Spleen (tissue), 11 donors: ENCODE results near the gene PPP1R12B. TPM values are rescaled to one million over a fixed set of nuclear protein-coding genes. Genes with fewer than 3 reads are reported as not detected.

Experiments
- DNase-seq: peaks from one replicate; pipeline ENCODE4 v3.0.0-alpha.2; 2020
- H3K27ac ChIP-seq, 8 donors: fragments of 200-600 bp; sonication (generic) in 7 of 8; 1 replicate in 4 of 8; 2 replicates in 4 of 8; pipeline versions ENCODE4 v1.5.0 to v1.8.0; 2016 to 2021; ENCODE audit warnings: inconsistent platforms in 4 of 8, mild to moderate bottlenecking in 4 of 8, moderate library complexity in 1 of 8
- H3K27me3 ChIP-seq, 7 donors: fragments of 200-600 bp; sonication (generic) in 6 of 7; replicated peaks in 1 of 7; 1 replicate in 4 of 7; 2 replicates in 3 of 7; pipeline versions ENCODE4 v1.5.0 to v1.8.0; 2016 to 2021; ENCODE audit warnings: inconsistent platforms in 3 of 7, mild to moderate bottlenecking in 1 of 7
- H3K36me3 ChIP-seq, 6 donors: fragments of 200-600 bp; sonication (generic) in 5 of 6; 1 replicate in 4 of 6; 2 replicates in 2 of 6; pipeline versions ENCODE4 v1.5.0 to v1.8.0; 2016 to 2021; ENCODE audit warnings: inconsistent platforms in 2 of 6
- H3K4me1 ChIP-seq, 6 donors: fragments of 200-600 bp; sonication (generic) in 5 of 6; 1 replicate in 3 of 6; 2 replicates in 3 of 6; pipeline versions ENCODE4 v1.5.0 to v1.8.0; 2016 to 2021; ENCODE audit warnings: inconsistent platforms in 3 of 6
- H3K4me3 ChIP-seq, 8 donors: fragments of 200-600 bp; sonication (generic) in 7 of 8; 1 replicate in 4 of 8; 2 replicates in 4 of 8; pipeline versions ENCODE4 v1.5.0 to v1.8.0; 2016 to 2021; ENCODE audit warnings: inconsistent platforms in 4 of 8, mild to moderate bottlenecking in 4 of 8, moderate library complexity in 2 of 8
- H3K9me3 ChIP-seq, 8 donors: fragments of 200-600 bp; sonication (generic) in 7 of 8; 1 replicate in 4 of 8; 2 replicates in 4 of 8; pipeline versions ENCODE4 v1.5.0 to v1.8.0; 2016 to 2021; ENCODE audit warnings: inconsistent platforms in 4 of 8
- POLR2A ChIP-seq, 3 donors: fragments of 450-650 bp; IDR thresholded peaks; one replicate each; pipeline ENCODE4 v1.5.1; 2017; ENCODE audit warnings: antibody characterized with exemption in 3 of 3, mild to moderate bottlenecking in 1 of 3
- POLR2AphosphoS5 ChIP-seq, 3 donors: sonication (generic); formaldehyde crosslinking; IDR thresholded peaks; one replicate each; pipeline ENCODE4 v1.5.1; 2017; ENCODE audit warnings: antibody characterized with exemption in 3 of 3
- WGBS, 5 donors: extraction: QIAGEN DNeasy Blood & Tissue Kit in 3 of 5; methylation state at CpG; one replicate each; pipeline versions ENCODE4 v1.1.5 to v1.1.7; 2013 to 2018; 5-methylcytosine and 5-hydroxymethylcytosine counted together
- intact Hi-C: fragments of 100-400 bp; cut with DNase I; formaldehyde crosslinking; loops from one replicate; pipeline ENCODE4 v1.15.0; 2023; ENCODE audit warnings: low total_unique reads
- polyA plus RNA-seq, 3 donors: library from polyadenylated mRNA; stranded (reverse); fragments of 200-250 nt; gene quantifications; one replicate each; pipeline ENCODE4 v1.2.1, GENCODE V29; 2013
- total RNA-seq, 7 donors: library from RNA; depleted of rRNA in 3 of 7; stranded (reverse); fragments of >200 nt in 3 of 7; fragmentation: NEBNext Ultra II Directional in 4 of 7; extraction: Animal tissue kit (Norgen Biotek cat#: 25700) in 4 of 7; gene quantifications; one replicate each; pipeline versions ENCODE4 v1.1.0 to v1.2.1, GENCODE V29; 2016 to 2021
- TF ChIP-seq, protein P1 (sequence below), 11 experiments: fragments of 200-600 bp in 7 of 11; fragments of 450-650 bp in 4 of 11; sonication (generic) in 4 of 11; IDR thresholded peaks in 8 of 11; conservative IDR thresholded peaks in 3 of 11; 1 replicate in 7 of 11; 2 replicates in 4 of 11; pipeline versions ENCODE4 v1.4.0 to v1.8.0; 2016 to 2021; ENCODE audit warnings: antibody characterized with exemption in 11 of 11, inconsistent platforms in 4 of 11, mild to moderate bottlenecking in 1 of 11
- donor health status: healthy with polysubstance abuse.
- donor health status: DM: no; HTN: no; CAD: no; lungs with moderate emphysema.
- donor health status: DM: no; HTN: no; CAD: no.
- donor health status: Bipolar disorder and iron deficiency.
- donor health status: healthy.
- donor health status: DM: no; HTN: no; CAD: no.
- donor health status: DM: yes; HTN: yes; CAD: no.

Gene PPP1R12B
- total and polyA plus RNA-seq, 10 donors = 2.4 to 124 (median 73.7) TPM

DNA sequence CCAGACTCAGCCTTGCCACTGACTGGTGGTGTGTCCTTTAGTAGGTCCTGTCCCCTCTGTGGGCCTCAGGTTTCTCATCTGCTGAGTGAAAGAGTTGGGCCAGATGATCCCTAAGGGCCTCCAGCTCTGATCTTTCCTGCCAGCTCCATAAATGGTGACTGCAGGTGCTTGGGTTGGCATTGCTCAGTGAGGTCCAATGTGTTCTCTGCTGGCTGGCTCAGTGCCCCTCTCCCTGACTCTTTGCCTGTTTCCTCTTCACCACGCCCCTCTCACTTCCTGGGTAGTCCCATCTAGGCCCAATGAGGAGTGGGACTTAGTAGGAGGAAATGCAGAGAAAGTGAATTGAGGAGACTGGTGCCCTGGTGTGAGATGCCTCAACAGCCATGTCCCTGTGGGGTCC lies 43.3 kb upstream of the PPP1R12B start:
- Histone ChIP-seq H3K4me3 (no peak overlapping the region), H3K27ac (no peak overlapping the region), H3K27me3 (no peaks in the 10 kb centered on the region), H3K36me3 (no peaks in the 10 kb centered on the region), H3K4me1 (peaks cover 0 to 6% (median 0%) of the 10 kb centered on the region in 6 donors), H3K9me3 (no peaks in the 10 kb centered on the region)
- DNase-seq = no peak
- WGBS, 5 donors = 27 to 50% (median 33%) methylated on average over 1 of the region's 1 CpG
- intact Hi-C loops = no loop called here
- TF ChIP-seq POLR2A (IDR thresholded peaks at IDR 0.05) = no peak
- TF ChIP-seq POLR2AphosphoS5 (IDR thresholded peaks at IDR 0.05) = no peak
- TF ChIP-seq, protein P1, sequence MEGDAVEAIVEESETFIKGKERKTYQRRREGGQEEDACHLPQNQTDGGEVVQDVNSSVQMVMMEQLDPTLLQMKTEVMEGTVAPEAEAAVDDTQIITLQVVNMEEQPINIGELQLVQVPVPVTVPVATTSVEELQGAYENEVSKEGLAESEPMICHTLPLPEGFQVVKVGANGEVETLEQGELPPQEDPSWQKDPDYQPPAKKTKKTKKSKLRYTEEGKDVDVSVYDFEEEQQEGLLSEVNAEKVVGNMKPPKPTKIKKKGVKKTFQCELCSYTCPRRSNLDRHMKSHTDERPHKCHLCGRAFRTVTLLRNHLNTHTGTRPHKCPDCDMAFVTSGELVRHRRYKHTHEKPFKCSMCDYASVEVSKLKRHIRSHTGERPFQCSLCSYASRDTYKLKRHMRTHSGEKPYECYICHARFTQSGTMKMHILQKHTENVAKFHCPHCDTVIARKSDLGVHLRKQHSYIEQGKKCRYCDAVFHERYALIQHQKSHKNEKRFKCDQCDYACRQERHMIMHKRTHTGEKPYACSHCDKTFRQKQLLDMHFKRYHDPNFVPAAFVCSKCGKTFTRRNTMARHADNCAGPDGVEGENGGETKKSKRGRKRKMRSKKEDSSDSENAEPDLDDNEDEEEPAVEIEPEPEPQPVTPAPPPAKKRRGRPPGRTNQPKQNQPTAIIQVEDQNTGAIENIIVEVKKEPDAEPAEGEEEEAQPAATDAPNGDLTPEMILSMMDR (IDR thresholded peaks at IDR 0.05 in 8 of 11, conservative IDR thresholded peaks at IDR 0.05 in 3 of 11) = no peak

DNA sequence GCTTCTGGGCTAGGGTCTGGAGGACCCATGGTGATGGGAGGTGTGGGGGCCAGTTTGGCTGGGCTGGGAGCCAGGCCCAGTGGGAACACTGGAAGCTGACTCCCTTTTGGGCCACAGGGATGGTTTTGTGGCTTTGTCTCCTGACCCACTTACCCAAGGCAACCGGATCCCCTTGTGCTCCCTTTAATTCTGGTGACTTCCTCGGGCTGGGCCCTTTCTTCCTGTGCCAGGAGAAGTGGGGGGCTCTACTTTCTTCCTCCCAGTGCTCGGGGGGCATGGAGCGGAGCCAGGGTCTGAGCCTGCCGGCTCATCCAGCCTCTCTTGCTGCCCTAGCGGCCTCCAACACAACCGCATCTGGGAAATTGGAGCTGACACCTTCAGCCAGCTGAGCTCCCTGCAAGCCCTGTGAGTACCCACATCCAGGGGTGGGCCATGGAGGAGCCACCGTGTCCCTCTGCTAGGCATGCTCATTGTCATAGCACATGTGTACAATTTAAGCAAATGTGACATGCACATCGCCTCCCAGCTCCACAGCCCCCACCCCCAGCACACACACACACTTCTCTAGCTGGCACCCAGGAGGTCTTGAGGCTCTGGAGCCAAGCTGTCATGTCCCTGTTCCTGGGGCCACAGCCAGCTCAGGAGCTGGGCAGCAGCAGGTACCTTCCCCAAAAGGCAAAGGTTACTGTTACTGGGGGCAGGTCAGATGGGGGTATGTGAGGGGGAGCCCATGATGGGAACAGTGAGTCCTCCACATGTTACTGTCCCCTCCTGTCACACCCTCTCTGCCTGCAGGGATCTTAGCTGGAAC lies 41.8 kb upstream of the PPP1R12B start:
- DNase-seq = no peak
- TF ChIP-seq POLR2AphosphoS5 (IDR thresholded peaks at IDR 0.05) (no peak), POLR2A (IDR thresholded peaks at IDR 0.05) (no peak)
- TF ChIP-seq, protein P1 (IDR thresholded peaks at IDR 0.05 in 8 of 11, conservative IDR thresholded peaks at IDR 0.05 in 3 of 11) = no peak
- peaks cover 0 to 2% (median 0%) of the 10 kb centered on the region in 7 donors for H3K27me3 ChIP-seq
- 70 to 92% (median 82%) methylated on average over 4 to 9 of the region's 9 CpGs for WGBS, 5 donors
- H3K9me3 ChIP-seq = no peaks in the 10 kb centered on the region
- no peaks in the 10 kb centered on the region for H3K36me3 ChIP-seq
- no peak overlapping the region for H3K27ac ChIP-seq
- H3K4me3 ChIP-seq = no peak overlapping the region
- intact Hi-C loops = no loop called here
- H3K4me1 ChIP-seq = peaks cover under 1 to 8% (median under 1%) of the 10 kb centered on the region in 6 donors

DNA sequence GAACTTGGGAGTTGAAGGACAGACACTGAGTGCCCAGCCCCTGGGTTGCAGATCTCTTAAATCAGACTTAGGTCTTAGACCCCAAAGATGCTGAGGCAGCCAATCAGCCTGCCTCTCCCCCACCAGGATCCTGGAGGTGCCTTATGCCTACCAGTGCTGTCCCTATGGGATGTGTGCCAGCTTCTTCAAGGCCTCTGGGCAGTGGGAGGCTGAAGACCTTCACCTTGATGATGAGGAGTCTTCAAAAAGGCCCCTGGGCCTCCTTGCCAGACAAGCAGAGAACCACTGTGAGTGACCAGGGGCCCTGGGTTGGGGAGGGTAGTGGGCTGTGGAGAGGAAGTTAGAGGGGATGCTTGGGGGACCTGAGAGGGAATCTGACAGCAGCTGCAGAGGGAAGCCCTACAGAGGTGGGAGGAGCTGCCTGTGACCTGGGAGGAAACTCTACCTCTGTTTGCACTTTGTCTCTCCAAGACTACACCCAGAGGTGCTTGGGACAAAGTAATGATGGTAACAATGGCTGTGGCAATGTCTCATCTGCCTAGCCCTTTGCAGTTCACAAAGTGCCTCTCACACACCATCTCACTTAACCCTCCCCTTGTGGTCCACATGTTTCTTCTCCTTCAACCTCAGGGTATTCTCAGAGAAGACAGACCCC lies 38.3 kb upstream of the PPP1R12B start:
- H3K27ac ChIP-seq = no peak overlapping the region
- H3K27me3 ChIP-seq = peaks cover 0 to 11% (median 0%) of the 10 kb centered on the region in 7 donors
- no peak overlapping the region for H3K4me3 ChIP-seq
- DNase-seq = no peak
- no peaks in the 10 kb centered on the region for H3K9me3 ChIP-seq
- H3K36me3 ChIP-seq = no peaks in the 10 kb centered on the region
- peaks cover 4 to 9% (median 7%) of the 10 kb centered on the region in 6 donors for H3K4me1 ChIP-seq
- TF ChIP-seq POLR2AphosphoS5 (IDR thresholded peaks at IDR 0.05) (no peak), POLR2A (IDR thresholded peaks at IDR 0.05) (no peak)
- TF ChIP-seq, protein P1 (IDR thresholded peaks at IDR 0.05 in 8 of 11, conservative IDR thresholded peaks at IDR 0.05 in 3 of 11) = no peak
- intact Hi-C loops = loop anchor here (10.0 kb wide), 1 partner anchor 45 kb away; no protein-coding TSS in a partner anchor

DNA sequence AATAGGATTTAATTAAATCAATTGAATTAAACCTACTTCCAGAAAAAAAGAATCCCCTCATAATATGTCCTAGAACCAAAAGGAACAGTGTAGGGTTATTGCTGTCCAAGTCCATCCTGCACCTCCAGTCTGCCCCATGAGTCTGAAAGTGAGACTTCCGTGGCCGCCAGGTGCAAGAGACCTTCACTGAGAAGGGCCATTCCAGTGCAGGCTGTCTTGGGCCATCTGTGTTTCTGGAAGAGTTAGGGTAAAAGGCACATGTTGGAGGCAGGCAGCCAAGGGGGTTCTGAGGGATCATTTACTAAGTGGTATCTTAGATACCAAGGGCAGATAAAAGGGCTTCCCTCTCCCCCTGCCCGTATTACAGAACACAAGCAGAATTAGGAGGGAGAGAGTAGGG lies 37.8 kb upstream of the PPP1R12B start:
- DNase-seq = no peak
- peaks cover 4 to 14% (median 7%) of the 10 kb centered on the region in 6 donors for H3K4me1 ChIP-seq
- H3K36me3 ChIP-seq = no peaks in the 10 kb centered on the region
- TF ChIP-seq POLR2A (IDR thresholded peaks at IDR 0.05) (no peak), POLR2AphosphoS5 (IDR thresholded peaks at IDR 0.05) (no peak)
- TF ChIP-seq, protein P1 (IDR thresholded peaks at IDR 0.05 in 8 of 11, conservative IDR thresholded peaks at IDR 0.05 in 3 of 11) = no peak
- H3K4me3 ChIP-seq = no peak overlapping the region
- 88 to 96% (median 95%) methylated on average over 3 of the region's 3 CpGs for WGBS, 5 donors
- intact Hi-C loops = loop anchor here (10.0 kb wide), 1 partner anchor 46 kb away; no protein-coding TSS in a partner anchor
- H3K27ac ChIP-seq = no peak overlapping the region
- H3K27me3 ChIP-seq = peaks cover 0 to 11% (median 0%) of the 10 kb centered on the region in 7 donors
- no peaks in the 10 kb centered on the region for H3K9me3 ChIP-seq
